Retinal pigment epithelial cell (primary cell): ENCODE data around the gene PRDX5.

Source experiments
- DNase-seq: peaks from one replicate; pipeline ENCODE4 v3.0.0-alpha.2; 2010; ENCODE audit warnings: low read depth
- H3K4me3 ChIP-seq: 2 replicates; pipeline ENCODE4 v1.5.1; 2011; ENCODE audit warnings: mild to moderate bottlenecking, low read length, control low read depth, moderate library complexity
- TF ChIP-seq, protein P1 (sequence below): conservative IDR thresholded peaks from 2 replicates; pipeline ENCODE4 v1.5.1; 2011; ENCODE audit warnings: low read depth, low read length, control low read depth, inconsistent platforms

Gene PRDX5

DNA sequence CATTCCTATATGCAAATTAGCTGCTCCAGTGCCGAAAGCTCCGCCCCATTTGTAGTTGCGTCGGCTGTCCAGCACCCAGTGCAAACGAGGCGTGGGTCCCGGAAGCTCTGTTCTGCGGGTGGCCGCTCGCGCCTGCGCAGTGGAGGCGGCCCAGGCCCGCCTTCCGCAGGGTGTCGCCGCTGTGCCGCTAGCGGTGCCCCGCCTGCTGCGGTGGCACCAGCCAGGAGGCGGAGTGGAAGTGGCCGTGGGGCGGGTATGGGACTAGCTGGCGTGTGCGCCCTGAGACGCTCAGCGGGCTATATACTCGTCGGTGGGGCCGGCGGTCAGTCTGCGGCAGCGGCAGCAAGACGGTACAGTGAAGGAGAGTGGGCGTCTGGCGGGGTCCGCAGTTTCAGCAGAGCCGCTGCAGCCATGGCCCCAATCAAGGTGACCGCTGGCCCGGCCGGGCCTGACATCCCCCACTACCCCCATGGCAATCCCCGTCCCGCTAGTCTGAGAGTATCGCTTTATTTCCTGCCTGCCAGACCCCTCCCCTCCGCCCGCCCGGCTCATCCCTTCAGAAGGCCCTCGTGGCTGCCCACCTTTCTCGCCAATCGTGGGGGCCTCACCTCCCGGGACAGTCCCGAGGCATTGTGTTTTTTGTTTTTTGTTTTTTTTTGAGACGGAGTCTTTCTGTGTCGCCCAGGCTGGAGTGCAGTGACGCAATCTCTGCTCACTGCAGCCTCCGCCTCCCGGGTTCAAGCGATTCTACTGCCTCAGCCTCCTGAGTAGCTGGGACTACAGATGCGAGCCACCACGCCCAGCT is at the start of gene PRDX5:
PRDX5 (plus strand) TSS at position 161 of the 805 bp plus-strand sequence; CDS start at position 256, 95 bp downstream.
- peak; percentile 77 for DNase-seq
- TF ChIP-seq, protein P1, sequence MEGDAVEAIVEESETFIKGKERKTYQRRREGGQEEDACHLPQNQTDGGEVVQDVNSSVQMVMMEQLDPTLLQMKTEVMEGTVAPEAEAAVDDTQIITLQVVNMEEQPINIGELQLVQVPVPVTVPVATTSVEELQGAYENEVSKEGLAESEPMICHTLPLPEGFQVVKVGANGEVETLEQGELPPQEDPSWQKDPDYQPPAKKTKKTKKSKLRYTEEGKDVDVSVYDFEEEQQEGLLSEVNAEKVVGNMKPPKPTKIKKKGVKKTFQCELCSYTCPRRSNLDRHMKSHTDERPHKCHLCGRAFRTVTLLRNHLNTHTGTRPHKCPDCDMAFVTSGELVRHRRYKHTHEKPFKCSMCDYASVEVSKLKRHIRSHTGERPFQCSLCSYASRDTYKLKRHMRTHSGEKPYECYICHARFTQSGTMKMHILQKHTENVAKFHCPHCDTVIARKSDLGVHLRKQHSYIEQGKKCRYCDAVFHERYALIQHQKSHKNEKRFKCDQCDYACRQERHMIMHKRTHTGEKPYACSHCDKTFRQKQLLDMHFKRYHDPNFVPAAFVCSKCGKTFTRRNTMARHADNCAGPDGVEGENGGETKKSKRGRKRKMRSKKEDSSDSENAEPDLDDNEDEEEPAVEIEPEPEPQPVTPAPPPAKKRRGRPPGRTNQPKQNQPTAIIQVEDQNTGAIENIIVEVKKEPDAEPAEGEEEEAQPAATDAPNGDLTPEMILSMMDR, result peak; percentile 36
- H3K4me3 ChIP-seq, result peak within 1 kb of the TSS; percentile 94

DNA sequence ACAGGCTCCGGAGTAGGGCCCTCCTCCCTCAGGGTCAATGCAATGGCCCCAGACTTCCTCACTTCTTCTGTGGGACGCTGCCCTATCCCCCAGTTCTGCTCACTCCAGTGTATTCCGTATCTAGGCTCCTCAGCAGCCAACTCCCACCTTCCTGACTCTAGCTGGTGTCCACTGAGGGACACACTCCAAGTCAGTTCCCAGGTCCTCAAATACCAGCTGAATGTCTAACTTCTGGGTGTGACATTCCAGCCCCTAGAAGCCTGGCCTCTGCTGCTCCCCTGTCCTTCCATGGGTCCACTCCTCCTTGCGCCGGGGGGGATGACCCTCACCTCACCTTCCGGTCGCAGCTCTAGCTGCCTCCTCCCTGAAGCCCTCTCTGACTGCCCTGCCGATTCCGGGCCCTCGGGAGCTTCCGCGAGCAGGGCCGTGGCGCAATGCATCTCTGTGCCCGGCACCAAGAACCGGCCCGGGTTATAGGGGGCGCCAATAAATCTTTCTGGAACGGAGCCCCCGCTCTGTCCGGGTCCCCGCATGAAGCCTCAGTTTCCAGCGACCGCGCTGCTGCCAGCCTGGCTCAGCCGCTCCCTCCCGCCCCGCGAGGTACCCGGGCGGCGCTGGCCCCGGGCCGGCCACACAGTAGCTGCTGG is 48.9 kb upstream of the PRDX5 start:
- TF ChIP-seq, protein P1, result no peak
- peak overlapping the region; percentile 64 for H3K4me3 ChIP-seq
- no peak for DNase-seq

DNA sequence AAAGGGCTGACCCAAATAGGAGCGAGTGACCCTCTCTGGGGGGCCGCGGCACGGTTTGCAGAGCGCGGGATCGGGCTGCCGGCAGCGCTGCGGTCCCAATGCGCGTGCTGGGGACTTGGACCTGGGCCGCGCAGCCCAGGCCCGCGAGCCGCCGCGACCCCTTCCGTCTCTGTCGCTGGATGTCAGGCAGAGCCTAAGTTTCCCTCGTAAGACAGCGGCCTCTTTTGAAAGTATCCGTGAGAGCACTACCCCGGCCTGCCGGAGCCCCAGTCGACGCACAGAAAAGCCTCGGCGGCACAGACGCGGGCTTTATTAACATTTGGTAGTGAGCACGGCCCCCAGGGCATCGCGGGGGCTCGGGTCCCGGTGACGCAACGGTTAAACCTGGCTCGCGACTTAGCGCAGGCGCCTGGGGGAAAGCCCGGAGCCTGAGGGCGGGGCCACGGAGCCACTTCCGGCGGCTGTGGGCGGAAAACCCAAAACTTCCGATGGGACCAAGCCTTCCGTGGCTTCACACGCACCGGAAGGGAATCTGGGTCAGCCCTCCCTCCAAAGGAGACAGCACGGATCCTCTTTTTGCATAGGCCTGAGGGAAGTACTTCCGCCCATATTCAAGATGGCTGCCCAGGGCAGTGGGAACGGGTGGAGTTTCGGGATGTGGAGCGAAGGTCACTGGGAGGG is 48.2 kb upstream of the PRDX5 start:
- H3K4me3 ChIP-seq, result peak overlapping the region; percentile 76
- DNase-seq, result peak; percentile 99

DNA sequence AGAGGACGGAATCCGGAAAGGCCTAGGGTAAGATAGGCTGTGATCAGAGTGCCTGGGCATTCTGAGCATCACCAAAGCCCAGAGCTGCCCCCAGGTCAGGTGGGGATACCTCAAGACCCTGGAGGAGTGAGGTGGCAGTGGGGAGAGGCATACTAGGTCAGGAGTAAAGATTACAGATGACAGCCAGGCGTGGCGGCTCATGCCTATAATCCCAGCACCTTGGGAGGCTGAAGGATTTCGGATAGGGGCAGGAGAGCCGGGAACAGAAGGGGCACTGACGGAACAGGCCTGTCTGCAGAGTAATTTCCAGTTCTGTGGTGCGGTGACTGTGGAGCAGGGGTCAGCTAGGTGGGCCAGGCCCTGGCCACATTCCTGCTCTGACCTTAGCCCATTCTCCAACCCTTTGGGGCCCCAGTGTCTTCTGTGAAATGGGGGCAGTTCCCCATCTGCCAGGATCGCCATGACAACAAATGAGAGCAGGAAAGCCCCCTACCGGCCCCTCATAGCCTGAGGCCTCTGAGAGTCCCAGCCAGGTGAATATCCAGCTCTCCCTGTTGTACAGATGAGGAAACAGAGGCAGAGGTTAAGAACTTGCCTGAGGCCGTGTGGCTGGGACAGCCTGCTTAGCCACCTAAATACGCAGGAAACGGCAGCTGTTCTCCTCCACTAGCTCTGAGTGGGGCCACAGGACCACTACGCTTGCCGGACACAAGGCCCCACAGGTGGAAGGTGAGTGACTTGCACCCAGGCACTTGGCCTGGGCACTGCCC is 42.7 kb upstream of the PRDX5 start:
- no peak for DNase-seq
- H3K4me3 ChIP-seq, result no peak overlapping the region

More for the DNA sequence above, 48.2 kb upstream of the PRDX5 start:
- TF ChIP-seq, protein P1, result peak; percentile 4

DNA sequence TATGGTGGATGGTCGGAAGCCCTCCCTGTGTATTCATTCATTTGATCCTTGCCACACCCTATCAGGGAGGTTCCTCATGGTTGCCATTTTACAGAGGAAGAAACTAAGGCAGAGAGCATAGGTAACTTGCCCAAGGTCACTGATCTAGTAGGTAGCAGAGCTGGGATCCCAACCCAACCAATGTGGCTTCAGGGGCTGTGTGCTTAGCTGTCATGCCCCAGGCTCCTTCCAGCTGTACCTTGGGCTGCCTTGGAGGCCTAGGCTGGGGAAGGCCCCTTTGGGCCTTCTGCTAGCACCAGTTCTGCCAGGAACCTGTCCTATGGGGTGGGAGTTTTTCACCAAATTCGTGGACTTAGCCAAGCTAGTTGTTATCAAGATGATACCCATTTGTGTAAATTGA is 42.1 kb upstream of the PRDX5 start:
- DNase-seq, result no peak
- TF ChIP-seq, protein P1, result no peak

More for the DNA sequence above, 42.7 kb upstream of the PRDX5 start:
- TF ChIP-seq, protein P1, result no peak

DNA sequence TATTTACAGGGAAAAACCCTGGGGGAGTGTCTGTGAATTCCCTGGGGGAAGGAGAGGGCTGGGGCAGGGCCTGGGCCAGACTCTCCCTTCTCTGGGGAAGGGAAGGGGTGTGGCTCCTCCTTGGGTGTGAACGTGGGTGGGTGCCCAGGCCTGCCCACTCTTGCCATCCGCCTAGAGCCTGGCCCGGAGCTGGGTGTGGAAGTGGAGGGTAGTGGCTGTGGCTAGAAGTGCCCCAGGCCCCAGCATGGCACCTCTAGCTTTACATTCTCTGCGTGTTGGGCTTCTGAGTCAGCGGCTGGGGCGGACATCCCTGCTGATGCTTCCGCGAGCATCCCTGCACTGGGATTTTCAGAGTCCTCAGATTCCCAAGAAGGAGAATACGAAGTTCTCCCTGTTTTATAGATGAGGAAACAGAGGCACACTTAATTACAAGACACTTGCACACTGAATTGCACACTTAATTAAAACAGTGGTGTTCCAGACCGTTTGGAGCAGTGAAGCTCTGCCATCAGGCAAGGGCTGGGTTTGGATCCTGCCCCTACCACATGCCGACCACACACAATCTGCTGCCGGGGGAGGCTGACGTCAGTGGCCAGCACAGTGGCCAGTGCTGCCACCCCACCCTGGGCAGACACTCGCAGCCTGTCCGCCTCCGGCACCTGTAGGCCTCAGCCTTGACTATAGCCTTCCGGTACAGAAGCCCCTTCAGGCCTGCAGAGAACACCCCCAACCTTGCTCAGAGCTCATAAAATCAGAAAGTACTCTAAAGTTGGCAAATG is 41.1 kb upstream of the PRDX5 start:
- TF ChIP-seq, protein P1, result no peak
- no peak overlapping the region for H3K4me3 ChIP-seq
- no peak for DNase-seq

More for the DNA sequence above, 42.1 kb upstream of the PRDX5 start:
- no peak overlapping the region for H3K4me3 ChIP-seq
